Esophagus squamous epithelium (tissue), 5 donors: ENCODE data around the gene DENND4A. TPM values are rescaled to one million over a fixed set of nuclear protein-coding genes. Genes with fewer than 3 reads are reported as not detected.
"Not testable (repeated sequence)": the region's sequence is repeated elsewhere in the genome, so short reads cannot be mapped to it uniquely, and the experiment has no call there.

Experiments used
- DNase-seq: peaks from one replicate; lab custom pipeline; 2025; lab: John Stamatoyannopoulos, UW
- H3K27ac ChIP-seq, 4 donors: fragments of 200-600 bp; sonication (generic); one replicate each; pipeline ENCODE4 v1.5.1; 2016 to 2019; ENCODE audit warnings: mild to moderate bottlenecking in 1 of 4
- H3K27me3 ChIP-seq, 4 donors: fragments of 200-600 bp; sonication (generic); 1 replicate in 3 of 4; 2 replicates in 1 of 4; pipeline versions ENCODE4 v1.5.1 to v1.6.0; 2017 to 2021; ENCODE audit warnings: antibody characterized with exemption in 1 of 4
- H3K36me3 ChIP-seq, 3 donors: fragments of 200-600 bp; sonication (generic); one replicate each; pipeline ENCODE4 v1.5.1; 2016 to 2019
- H3K4me1 ChIP-seq, 3 donors: fragments of 200-600 bp; sonication (generic); one replicate each; pipeline ENCODE4 v1.5.1; 2017 to 2019
- H3K4me3 ChIP-seq, 4 donors: fragments of 200-600 bp; sonication (generic); 1 replicate in 3 of 4; 2 replicates in 1 of 4; pipeline ENCODE4 v1.5.1; 2016 to 2019; ENCODE audit warnings: mild to moderate bottlenecking in 2 of 4, moderate library complexity in 1 of 4
- H3K9me3 ChIP-seq, 3 donors: fragments of 200-600 bp; sonication (generic); one replicate each; pipeline ENCODE4 v1.5.1; 2016 to 2019
- POLR2A ChIP-seq, 4 donors: fragments of 450-650 bp; IDR thresholded peaks; one replicate each; pipeline ENCODE4 v1.6.1; 2017; ENCODE audit warnings: antibody characterized with exemption in 4 of 4, mild to moderate bottlenecking in 4 of 4, moderate library complexity in 3 of 4
- WGBS, 2 donors: methylation state at CpG; one replicate each; pipeline ENCODE4 v1.1.5; 2018; 5-methylcytosine and 5-hydroxymethylcytosine counted together
- intact Hi-C: fragments of 100-400 bp; cut with DNase I; formaldehyde crosslinking; loops from one replicate; pipeline ENCODE4 v1.15.0; 2022
- total RNA-seq, 4 donors: library from RNA; depleted of rRNA; stranded (reverse); fragments of >200 nt; gene quantifications; one replicate each; pipeline ENCODE4 v1.1.0, GENCODE V29; 2016
- TF ChIP-seq, protein P1 (sequence below), 6 experiments: fragments of 450-650 bp in 4 of 6; fragments of 200-600 bp in 2 of 6; sonication (generic) in 2 of 6; IDR thresholded peaks; one replicate each; pipeline ENCODE4 v1.5.1; 2016 to 2019; ENCODE audit warnings: antibody characterized with exemption in 6 of 6, mild to moderate bottlenecking in 4 of 6, moderate library complexity in 4 of 6
- donor health status: DM: yes; HTN: yes; CAD: no.

DENND4A gene
- total RNA-seq, 4 donors from 2014 or later: 5.9 to 22.3 (median 10.9) TPM

DNA sequence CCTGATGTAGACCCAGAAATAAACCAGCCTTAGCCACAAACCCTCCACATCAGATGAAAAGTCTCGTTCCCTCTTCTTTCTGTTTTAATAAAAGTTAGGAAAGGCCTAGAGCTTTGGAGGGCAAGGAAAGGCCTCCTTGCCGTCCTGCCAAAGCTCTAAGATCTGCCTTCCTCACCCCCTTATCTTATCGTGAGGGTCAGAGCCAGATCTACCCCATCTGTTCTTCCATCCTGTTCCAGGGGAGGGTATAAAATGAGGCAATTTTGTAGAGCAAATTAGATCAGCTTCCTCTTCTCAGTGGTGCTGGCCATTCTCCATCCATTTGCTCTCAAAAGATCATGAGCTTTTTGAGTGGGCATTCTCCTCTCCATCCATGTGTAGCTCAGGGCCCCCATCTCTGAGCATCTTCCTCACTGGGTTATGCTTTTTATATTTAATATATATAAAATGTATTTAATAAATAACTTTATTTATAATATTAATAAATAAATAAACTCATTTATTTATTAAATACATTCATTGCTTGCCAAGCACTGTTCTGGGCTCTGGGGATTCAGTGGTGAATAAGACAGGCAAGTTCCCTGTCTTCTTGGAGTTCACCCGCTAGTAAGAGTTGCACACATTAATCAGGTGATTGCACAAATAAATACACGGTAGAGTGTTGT lies 172.3 kb downstream of the DENND4A start:
- DNase-seq: no peak
- Histone ChIP-seq H3K27me3 (no peaks in the 10 kb centered on the region), H3K27ac (no peak overlapping the region), H3K4me1 (no peaks in the 10 kb centered on the region), H3K36me3 (peaks cover 0 to 13% (median 0%) of the 10 kb centered on the region in 3 donors), H3K9me3 (no peaks in the 10 kb centered on the region), H3K4me3 (no peak overlapping the region)
- intact Hi-C loops: no loop called here
- no peak for TF ChIP-seq POLR2A (IDR thresholded peaks at IDR 0.05)
- TF ChIP-seq, protein P1, sequence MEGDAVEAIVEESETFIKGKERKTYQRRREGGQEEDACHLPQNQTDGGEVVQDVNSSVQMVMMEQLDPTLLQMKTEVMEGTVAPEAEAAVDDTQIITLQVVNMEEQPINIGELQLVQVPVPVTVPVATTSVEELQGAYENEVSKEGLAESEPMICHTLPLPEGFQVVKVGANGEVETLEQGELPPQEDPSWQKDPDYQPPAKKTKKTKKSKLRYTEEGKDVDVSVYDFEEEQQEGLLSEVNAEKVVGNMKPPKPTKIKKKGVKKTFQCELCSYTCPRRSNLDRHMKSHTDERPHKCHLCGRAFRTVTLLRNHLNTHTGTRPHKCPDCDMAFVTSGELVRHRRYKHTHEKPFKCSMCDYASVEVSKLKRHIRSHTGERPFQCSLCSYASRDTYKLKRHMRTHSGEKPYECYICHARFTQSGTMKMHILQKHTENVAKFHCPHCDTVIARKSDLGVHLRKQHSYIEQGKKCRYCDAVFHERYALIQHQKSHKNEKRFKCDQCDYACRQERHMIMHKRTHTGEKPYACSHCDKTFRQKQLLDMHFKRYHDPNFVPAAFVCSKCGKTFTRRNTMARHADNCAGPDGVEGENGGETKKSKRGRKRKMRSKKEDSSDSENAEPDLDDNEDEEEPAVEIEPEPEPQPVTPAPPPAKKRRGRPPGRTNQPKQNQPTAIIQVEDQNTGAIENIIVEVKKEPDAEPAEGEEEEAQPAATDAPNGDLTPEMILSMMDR (IDR thresholded peaks at IDR 0.05): no peak
- WGBS, 2 donors: 63 to 75% methylated on average over 5 of the region's 5 CpGs

DNA sequence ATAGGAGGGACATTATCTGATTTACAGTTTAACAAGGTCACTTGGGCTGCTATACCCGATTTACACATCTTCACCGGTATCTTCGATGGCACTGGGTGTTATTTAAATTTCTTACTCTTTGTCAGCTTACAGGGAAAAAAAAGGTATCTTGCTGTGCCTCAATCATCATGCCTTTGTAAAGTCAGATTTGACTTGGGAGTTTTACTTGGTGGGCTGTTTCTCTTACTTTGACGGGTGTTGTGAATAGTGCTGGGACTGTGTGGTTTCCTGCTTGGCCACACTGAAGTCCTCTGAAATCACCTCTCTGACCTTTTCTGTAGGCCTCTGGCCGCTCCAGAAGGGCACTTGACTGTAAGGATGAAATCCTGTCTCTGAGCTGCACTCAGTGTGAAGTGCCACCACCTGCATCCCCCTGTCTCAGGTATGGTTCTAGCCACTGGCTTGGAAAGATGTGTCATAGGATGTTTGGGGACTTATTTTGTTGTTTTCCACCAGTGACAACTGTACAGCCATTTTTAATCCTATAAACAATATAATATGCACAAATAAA lies 173.5 kb downstream of the DENND4A start:
- no peaks in the 10 kb centered on the region for H3K27me3 ChIP-seq
- WGBS, 2 donors: 82 to 90% methylated on average over 4 to 5 of the region's 5 CpGs
- H3K4me1 ChIP-seq: no peaks in the 10 kb centered on the region
- H3K4me3 ChIP-seq: no peak overlapping the region
- no peak for DNase-seq
- no peaks in the 10 kb centered on the region for H3K9me3 ChIP-seq
- TF ChIP-seq POLR2A (IDR thresholded peaks at IDR 0.05): no peak
- TF ChIP-seq, protein P1 (IDR thresholded peaks at IDR 0.05): no peak
- no peak overlapping the region for H3K27ac ChIP-seq
- H3K36me3 ChIP-seq: peaks cover 0 to 2% (median 0%) of the 10 kb centered on the region in 3 donors
- intact Hi-C loops: no loop called here

DNA sequence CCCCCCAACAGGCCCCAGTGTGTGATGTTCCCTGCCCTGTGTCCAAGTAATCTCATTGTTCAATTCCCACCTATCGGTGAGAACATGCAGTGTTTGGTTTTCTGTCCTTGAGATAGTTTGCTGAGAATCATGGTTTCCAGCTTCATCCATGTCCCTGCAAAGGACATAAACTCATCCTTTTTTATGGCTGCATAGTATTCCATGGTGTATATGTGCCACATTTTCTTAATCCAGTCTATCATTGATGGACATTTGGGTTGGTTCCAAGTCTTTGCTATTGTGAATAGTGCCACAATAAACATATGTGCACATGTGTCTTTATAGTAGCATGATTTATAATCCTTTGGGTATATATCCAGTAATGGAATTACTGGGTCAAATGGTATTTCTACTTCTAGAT lies 176.2 kb downstream of the DENND4A start:
- H3K4me3 ChIP-seq, intact Hi-C loops, H3K9me3 ChIP-seq, H3K27ac ChIP-seq, H3K27me3 ChIP-seq, DNase-seq, H3K36me3 ChIP-seq: not testable (repeated sequence)
- peaks cover 6 to 21% (median 10%) of the 10 kb centered on the region in 3 donors for H3K4me1 ChIP-seq
- 86 to 100% methylated on average over 1 of the region's 1 CpG for WGBS, 2 donors

DNA sequence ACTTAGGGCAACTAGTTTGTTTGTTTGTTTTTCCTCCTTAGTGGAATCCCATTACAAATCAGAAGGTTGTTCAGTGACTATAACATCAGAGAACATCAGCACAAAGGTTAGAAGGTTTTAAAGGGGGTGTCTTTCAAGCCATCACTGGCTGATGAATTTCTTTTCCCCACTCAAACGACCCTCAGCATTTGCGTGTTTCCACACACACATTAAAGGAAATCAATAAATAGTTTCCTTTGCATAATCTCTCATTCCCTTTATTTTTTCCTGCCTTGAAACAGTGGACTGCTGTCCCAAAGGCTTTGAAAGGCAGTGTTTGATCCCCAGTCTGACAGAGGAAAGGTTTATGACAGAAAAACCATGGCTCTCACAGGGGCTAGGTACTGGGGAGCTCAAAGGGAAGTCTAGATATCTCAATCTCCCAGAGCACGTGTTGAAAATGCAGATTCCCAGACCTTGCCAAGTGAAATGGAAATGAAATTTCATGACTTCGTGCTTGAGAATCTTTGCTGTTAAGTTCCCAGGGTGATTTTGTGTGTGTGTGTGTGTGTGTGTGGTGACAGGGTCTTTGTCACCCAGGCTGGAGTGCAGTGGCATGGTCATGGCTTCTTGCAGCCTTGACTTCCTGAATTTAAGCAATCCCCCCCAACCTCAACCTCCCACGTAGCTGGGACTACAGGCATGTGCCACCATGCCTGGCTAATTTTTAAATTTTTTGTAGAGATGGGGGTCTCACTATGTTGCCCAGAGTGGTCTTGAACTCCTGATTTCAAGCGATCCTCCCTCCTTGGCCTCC lies 178.9 kb downstream of the DENND4A start:
- no peak overlapping the region for H3K4me3 ChIP-seq
- no peaks in the 10 kb centered on the region for H3K27me3 ChIP-seq
- no peaks in the 10 kb centered on the region for H3K36me3 ChIP-seq
- 72 to 73% methylated on average over 6 of the region's 6 CpGs for WGBS, 2 donors
- no peaks in the 10 kb centered on the region for H3K9me3 ChIP-seq
- peaks cover 6 to 45% (median 20%) of the 10 kb centered on the region in 3 donors for H3K4me1 ChIP-seq
- no peak for TF ChIP-seq POLR2A (IDR thresholded peaks at IDR 0.05)
- TF ChIP-seq, protein P1 (IDR thresholded peaks at IDR 0.05): no peak
- DNase-seq: no peak
- H3K27ac ChIP-seq: no peak overlapping the region
- intact Hi-C loops: no loop called here

DNA sequence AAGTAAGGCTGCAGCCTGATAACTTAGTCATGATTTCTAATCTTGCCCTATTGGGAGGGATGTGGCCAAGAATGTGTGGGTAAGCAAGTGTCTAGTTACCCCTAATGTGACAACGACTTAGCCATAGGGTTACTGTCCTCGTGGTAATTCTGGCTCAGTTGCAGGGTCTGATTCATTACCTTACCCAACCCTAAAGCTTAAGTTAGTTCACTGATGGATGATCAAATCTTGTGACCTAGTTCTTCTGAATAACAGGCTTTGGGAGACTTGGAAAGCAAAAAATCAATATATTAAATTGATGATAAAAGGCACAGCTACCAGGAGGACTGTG lies 179.5 kb downstream of the DENND4A start:
- intact Hi-C loops: no loop called here
- TF ChIP-seq, protein P1 (IDR thresholded peaks at IDR 0.05): no peak
- TF ChIP-seq POLR2A (IDR thresholded peaks at IDR 0.05): no peak
- WGBS, 2 donors: 38 to 42% methylated on average over 2 of the region's 2 CpGs
- H3K36me3 ChIP-seq: no peaks in the 10 kb centered on the region
- peaks cover 6 to 51% (median 20%) of the 10 kb centered on the region in 3 donors for H3K4me1 ChIP-seq
- no peaks in the 10 kb centered on the region for H3K27me3 ChIP-seq
- no peaks in the 10 kb centered on the region for H3K9me3 ChIP-seq
- peak overlapping the region; percentile 90 to 97 (median 97) for H3K27ac ChIP-seq
- no peak for DNase-seq
- H3K4me3 ChIP-seq: no peak overlapping the region
